GM21515 (cell line): ENCODE measurements around the gene ATP1A1.
A peak's percentile ranks its signal among the peaks of the same experiment; 100 is the strongest.

Experiments
- ATAC-seq: cut with Tn5 transposase; IDR thresholded peaks from one replicate; pipeline ENCODE4 v1.9.1; 2021; ENCODE audit not compliant: unreplicated experiment

Gene ATP1A1

GRCh38 chr1:116412480-116412798 lies 39.4 kb downstream of the ATP1A1 start:
- no peak for ATAC-seq

GRCh38 chr1:116412898-116413297 lies 39.9 kb downstream of the ATP1A1 start:
- ATAC-seq, result no peak

GRCh38 chr1:116413414-116413813 lies 40.4 kb downstream of the ATP1A1 start:
- ATAC-seq, result no peak

GRCh38 chr1:116414364-116414763 lies 41.3 kb downstream of the ATP1A1 start:
- no peak for ATAC-seq

GRCh38 chr1:116415200-116415698 lies 42.2 kb downstream of the ATP1A1 start:
- no peak for ATAC-seq

- no peak for ATAC-seq
Measured at GRCh38 chr1:116415699-116416533, 42.9 kb downstream of the ATP1A1 start.

GRCh38 chr1:116416854-116417513 lies 43.9 kb downstream of the ATP1A1 start:
- no peak for ATAC-seq

- no peak for ATAC-seq
Measured at GRCh38 chr1:116417678-116418077, 44.6 kb downstream of the ATP1A1 start.

GRCh38 chr1:116418091-116418830 lies 45.2 kb downstream of the ATP1A1 start:
- peak; percentile 86 for ATAC-seq

GRCh38 chr1:116420417-116421200 lies 47.6 kb downstream of the ATP1A1 start:
- ATAC-seq, result no peak

GRCh38 chr1:116424438-116424837 lies 51.4 kb downstream of the ATP1A1 start:
- no peak for ATAC-seq

- no peak for ATAC-seq
Measured at GRCh38 chr1:116424863-116425262, 51.8 kb downstream of the ATP1A1 start.

- no peak for ATAC-seq
Measured at GRCh38 chr1:116425987-116426386, 52.9 kb downstream of the ATP1A1 start.

- no peak for ATAC-seq
Measured at GRCh38 chr1:116426401-116426800, 53.4 kb downstream of the ATP1A1 start.

GRCh38 chr1:116428576-116428975 lies 55.5 kb downstream of the ATP1A1 start:
- no peak for ATAC-seq

GRCh38 chr1:116429821-116430374 lies 56.9 kb downstream of the ATP1A1 start:
- no peak for ATAC-seq

- no peak for ATAC-seq
Measured at GRCh38 chr1:116431870-116432500, 58.9 kb downstream of the ATP1A1 start.

- ATAC-seq, result no peak
Measured at GRCh38 chr1:116432655-116433265, 59.7 kb downstream of the ATP1A1 start.
